Renal cortex interstitium (tissue), 3 donors: Measurements from ENCODE around the gene CHAMP1. TPM values are rescaled to one million over a fixed set of nuclear protein-coding genes. Genes with fewer than 3 reads are reported as not detected.

Experiments used
- polyA plus RNA-seq, 3 donors: library from polyadenylated mRNA; unstranded; fragments of 120-200 nt; gene quantifications; one replicate each; pipeline ENCODE4 v1.2.1, GENCODE V29; 2013; ENCODE audit not compliant: insufficient read length in 3 of 3

CHAMP1 gene
- polyA plus RNA-seq, 3 donors, result 27.7 to 39.5 (median 34.1) TPM

Other genes starting within 250 kb of the CHAMP1 start
- 10 to 100 TPM; 11.0 to 14.2 (median 12.5) TPM for gene RASA3, start 181.9 kb upstream of the CHAMP1 start, polyA plus RNA-seq
- not detected for gene CFAP97D2, start 135.2 kb upstream of the CHAMP1 start, polyA plus RNA-seq
- 100 to 1,000 TPM; 105 to 131 (median 130) TPM for gene CDC16, start 79.6 kb upstream of the CHAMP1 start, polyA plus RNA-seq
- 100 to 1,000 TPM; 110 to 178 (median 122) TPM for gene UPF3A, start 32.9 kb upstream of the CHAMP1 start, polyA plus RNA-seq